Nephron (organoid): ENCODE data around the gene PML.
A peak's percentile ranks its signal among the peaks of the same experiment; 100 is the strongest.

Experiments used
- H3K27ac Mint-ChIP-seq, 3 experiments: 2 replicates each; pipeline ENCODE4 v1.8.0; 2020; ENCODE audit warnings: mixed read lengths in 3 of 3, mild to moderate bottlenecking in 2 of 3, moderate library complexity in 1 of 3
- H3K27me3 Mint-ChIP-seq: 2 replicates; pipeline ENCODE4 v1.8.0; 2021; ENCODE audit warnings: low read depth, mild to moderate bottlenecking, moderate library complexity, mixed read lengths
- H3K36me3 Mint-ChIP-seq: 2 replicates; pipeline ENCODE4 v1.8.0; 2020; ENCODE audit warnings: low read depth, mixed read lengths
- H3K4me1 Mint-ChIP-seq: 2 replicates; pipeline ENCODE4 v1.8.0; 2020; ENCODE audit warnings: mixed read lengths
- H3K4me3 Mint-ChIP-seq, 3 experiments: 2 replicates each; pipeline ENCODE4 v1.8.0; 2020; ENCODE audit warnings: mild to moderate bottlenecking in 3 of 3, mixed read lengths in 3 of 3, moderate library complexity in 2 of 3
- H3K9me3 Mint-ChIP-seq: 2 replicates; pipeline ENCODE4 v1.8.0; 2020; ENCODE audit warnings: mixed read lengths
- TF ChIP-seq, protein P1 (sequence below), 3 experiments: fragments of 200-600 bp; sonication (generic); IDR thresholded peaks; one replicate each; pipeline ENCODE4 v1.5.0; 2021; ENCODE audit warnings: antibody characterized with exemption in 3 of 3; ENCODE audit not compliant: unreplicated experiment in 3 of 3

The PML gene

GRCh38 chr15:74035121-74036017, 40.9 kb downstream of the PML start:
- peaks cover 9% of the 10 kb centered on the region for H3K36me3 Mint-ChIP-seq
- no peaks in the 10 kb centered on the region for H3K27me3 Mint-ChIP-seq
- TF ChIP-seq, protein P1, sequence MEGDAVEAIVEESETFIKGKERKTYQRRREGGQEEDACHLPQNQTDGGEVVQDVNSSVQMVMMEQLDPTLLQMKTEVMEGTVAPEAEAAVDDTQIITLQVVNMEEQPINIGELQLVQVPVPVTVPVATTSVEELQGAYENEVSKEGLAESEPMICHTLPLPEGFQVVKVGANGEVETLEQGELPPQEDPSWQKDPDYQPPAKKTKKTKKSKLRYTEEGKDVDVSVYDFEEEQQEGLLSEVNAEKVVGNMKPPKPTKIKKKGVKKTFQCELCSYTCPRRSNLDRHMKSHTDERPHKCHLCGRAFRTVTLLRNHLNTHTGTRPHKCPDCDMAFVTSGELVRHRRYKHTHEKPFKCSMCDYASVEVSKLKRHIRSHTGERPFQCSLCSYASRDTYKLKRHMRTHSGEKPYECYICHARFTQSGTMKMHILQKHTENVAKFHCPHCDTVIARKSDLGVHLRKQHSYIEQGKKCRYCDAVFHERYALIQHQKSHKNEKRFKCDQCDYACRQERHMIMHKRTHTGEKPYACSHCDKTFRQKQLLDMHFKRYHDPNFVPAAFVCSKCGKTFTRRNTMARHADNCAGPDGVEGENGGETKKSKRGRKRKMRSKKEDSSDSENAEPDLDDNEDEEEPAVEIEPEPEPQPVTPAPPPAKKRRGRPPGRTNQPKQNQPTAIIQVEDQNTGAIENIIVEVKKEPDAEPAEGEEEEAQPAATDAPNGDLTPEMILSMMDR (IDR thresholded peaks at IDR 0.05; ENCODE audit: unreplicated experiment in 3 of 3): no peak
- no peak overlapping the region for H3K4me3 Mint-ChIP-seq
- H3K4me1 Mint-ChIP-seq: peaks cover 45% of the 10 kb centered on the region
- no peaks in the 10 kb centered on the region for H3K9me3 Mint-ChIP-seq
- peak overlapping the region in 1 of 3 experiments; percentile 49 for H3K27ac Mint-ChIP-seq

GRCh38 chr15:74036271-74037170, 42.0 kb downstream of the PML start:
- Mint-ChIP-seq H3K36me3 (peaks cover 9% of the 10 kb centered on the region), H3K27me3 (no peaks in the 10 kb centered on the region), H3K4me3 (no peak overlapping the region), H3K27ac (peak overlapping the region in 2 of 3 experiments; percentile 7 to 54), H3K4me1 (peaks cover 56% of the 10 kb centered on the region), H3K9me3 (no peaks in the 10 kb centered on the region)
- TF ChIP-seq, protein P1 (IDR thresholded peaks at IDR 0.05; ENCODE audit: unreplicated experiment in 3 of 3): peak; percentile 51 to 61 (median 58)

DNA sequence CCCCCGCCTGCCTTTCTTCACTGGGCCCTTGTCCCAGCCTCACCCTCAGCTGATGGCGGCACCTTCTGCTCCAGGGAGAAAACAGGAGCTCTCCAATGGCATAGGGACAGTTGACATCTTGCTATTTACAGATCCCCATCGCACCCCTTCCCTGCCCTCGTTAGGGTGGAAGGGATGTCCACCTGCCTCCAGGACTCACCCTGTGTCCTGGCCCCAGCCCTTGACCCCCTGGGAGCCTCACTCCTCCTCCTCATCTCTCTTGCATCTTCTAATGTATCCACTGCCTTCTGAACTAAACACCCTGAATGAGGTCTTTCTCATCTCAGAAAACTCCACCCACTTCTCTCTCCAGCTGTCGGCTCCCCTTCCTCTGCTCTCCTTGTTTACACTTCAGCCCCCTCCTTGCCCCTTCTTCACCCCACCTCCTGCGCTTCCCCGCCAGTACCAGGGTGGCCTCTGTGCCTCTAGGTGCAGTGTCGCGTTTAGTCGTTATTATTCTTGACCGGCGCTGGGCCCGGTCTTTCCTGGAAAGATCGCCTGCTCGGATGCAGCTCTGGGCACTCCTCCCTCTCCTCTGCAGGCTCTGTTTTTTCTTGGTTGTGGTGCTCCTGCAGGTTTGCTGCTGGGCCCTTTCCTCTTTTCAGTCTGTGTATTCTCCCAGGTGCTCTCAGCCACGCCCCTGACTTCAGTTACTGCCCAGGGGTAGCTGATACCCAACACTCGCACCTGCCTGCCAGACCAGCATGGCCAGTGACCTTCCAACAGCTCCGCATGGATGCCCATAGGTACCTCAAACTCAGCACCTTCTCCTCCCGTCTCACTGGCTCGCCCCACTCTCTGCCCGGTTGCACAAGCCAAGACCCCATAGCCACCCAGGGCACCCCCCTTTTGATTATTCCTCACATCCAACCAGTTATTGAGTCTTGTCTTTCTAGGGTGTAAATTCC, 42.9 kb downstream of the PML start:
- Mint-ChIP-seq H3K27ac (peak overlapping the region in 2 of 3 experiments; percentile 7 to 34), H3K4me3 (no peak overlapping the region), H3K4me1 (peaks cover 64% of the 10 kb centered on the region), H3K27me3 (no peaks in the 10 kb centered on the region), H3K9me3 (no peaks in the 10 kb centered on the region), H3K36me3 (peaks cover 9% of the 10 kb centered on the region)
- TF ChIP-seq, protein P1 (IDR thresholded peaks at IDR 0.05; ENCODE audit: unreplicated experiment in 3 of 3): peak in 1 of 3 experiments; percentile 23

- H3K4me3 Mint-ChIP-seq: no peak overlapping the region
- TF ChIP-seq, protein P1 (IDR thresholded peaks at IDR 0.05; ENCODE audit: unreplicated experiment in 3 of 3): no peak
- no peaks in the 10 kb centered on the region for H3K9me3 Mint-ChIP-seq
- H3K4me1 Mint-ChIP-seq: peaks cover 67% of the 10 kb centered on the region
- H3K27ac Mint-ChIP-seq: peak overlapping the region in 2 of 3 experiments; percentile 69 to 78
- no peaks in the 10 kb centered on the region for H3K27me3 Mint-ChIP-seq
- H3K36me3 Mint-ChIP-seq: peaks cover 9% of the 10 kb centered on the region
Observed at GRCh38 chr15:74038707-74039655, 44.5 kb downstream of the PML start.
